IMR-90 (cell line): ENCODE results near the gene EMP1. TPM values are rescaled to one million over a fixed set of nuclear protein-coding genes. Genes with fewer than 3 reads are reported as not detected.

ENCODE experiments used
- ATAC-seq: fragments of 200-7000 bp; cut with Tn5 transposase; 2 replicates; pipeline ENCODE4 v1.9.1; 2020; ENCODE audit warnings: low read depth, mild to moderate bottlenecking, moderate library complexity
- BruUV-seq: library from RNA; stranded (reverse); fragments of 400-500 nt; replicated peaks from 2 replicates; lab custom pipeline; 2021; lab: Mats Ljungman, UMichigan
- CTCF ChIA-PET: fragments of 300-600 bp; formaldehyde crosslinking; extraction: SDS; loops from one replicate; lab custom pipeline; 2021; ENCODE audit warnings: antibody characterized with exemption; lab: Yijun Ruan, JAX
- POLR2A ChIA-PET: fragments of 300-600 bp; sonication (Branson Sonifier 250); formaldehyde crosslinking; loops from one replicate; lab custom pipeline; 2022; ENCODE audit warnings: antibody characterized with exemption; ENCODE audit not compliant: unreplicated experiment; lab: Charles Lee
- DNase-seq: peaks from one replicate; pipeline ENCODE4 v3.0.0; 2013
- H2AFZ ChIP-seq: replicated peaks from 2 replicates; pipeline ENCODE3; 2013; ENCODE audit warnings: low read length, mild to moderate bottlenecking; ENCODE audit not compliant: poor library complexity
- H2AK5ac ChIP-seq: 2 replicates; pipeline ENCODE4 v1.6.1; 2013; ENCODE audit warnings: low read depth, low read length, inconsistent platforms
- H2AK9ac ChIP-seq: replicated peaks from 2 replicates; pipeline ENCODE3; 2013; ENCODE audit warnings: mild to moderate bottlenecking, low read depth, low read length, moderate library complexity; ENCODE audit not compliant: poor library complexity
- H2BK120ac ChIP-seq: 2 replicates; pipeline ENCODE4 v1.6.1; 2013; ENCODE audit warnings: low read depth, low read length, inconsistent platforms
- H2BK15ac ChIP-seq: 3 replicates; pipeline ENCODE4 v1.6.1; 2013; ENCODE audit warnings: low read depth, low read length, inconsistent platforms
- H2BK20ac ChIP-seq: 2 replicates; pipeline ENCODE4 v1.6.1; 2013; ENCODE audit warnings: low read depth, mild to moderate bottlenecking, inconsistent platforms, low read length, moderate library complexity
- H2BK5ac ChIP-seq: 2 replicates; pipeline ENCODE4 v1.6.1; 2013; ENCODE audit warnings: mild to moderate bottlenecking, low read depth, low read length, inconsistent platforms; ENCODE audit not compliant: poor library complexity, severe bottlenecking
- H3K14ac ChIP-seq: replicated peaks from 2 replicates; pipeline ENCODE4 v1.6.1; 2013; ENCODE audit warnings: low read depth, low read length, inconsistent platforms
- H3K18ac ChIP-seq: 2 replicates; pipeline ENCODE4 v1.6.1; 2013; ENCODE audit warnings: low read depth, low read length, control low read depth
- H3K23ac ChIP-seq: 2 replicates; pipeline ENCODE4 v1.6.1; 2013; ENCODE audit warnings: low read depth, low read length, inconsistent platforms
- H3K27ac ChIP-seq: 2 replicates; pipeline ENCODE4 v1.5.1; 2013; ENCODE audit warnings: mild to moderate bottlenecking, control low read depth, low read length; ENCODE audit not compliant: insufficient read depth
- H3K27me3 ChIP-seq: 2 replicates; pipeline ENCODE4 v1.6.1; 2013; ENCODE audit warnings: low read length; ENCODE audit not compliant: control insufficient read depth, insufficient read depth
- H3K36me3 ChIP-seq: 2 replicates; pipeline ENCODE4 v1.6.1; 2013; ENCODE audit warnings: low read length, mixed read lengths; ENCODE audit not compliant: control insufficient read depth, insufficient read depth
- H3K4ac ChIP-seq: 2 replicates; pipeline ENCODE4 v1.6.1; 2013; ENCODE audit warnings: low read depth, low read length, inconsistent platforms
- H3K4me1 ChIP-seq: 2 replicates; pipeline ENCODE4 v1.6.1; 2013; ENCODE audit warnings: low read length, mixed read lengths; ENCODE audit not compliant: control insufficient read depth, insufficient read depth
- H3K4me2 ChIP-seq: 2 replicates; pipeline ENCODE4 v1.6.1; 2013; ENCODE audit warnings: low read depth, mild to moderate bottlenecking, control low read depth, low read length, moderate library complexity
- H3K4me3 ChIP-seq: 2 replicates; pipeline ENCODE4 v1.5.1; 2013; ENCODE audit warnings: low read depth, mild to moderate bottlenecking, control low read depth, low read length, moderate library complexity; ENCODE audit not compliant: insufficient read depth
- H3K56ac ChIP-seq: 2 replicates; pipeline ENCODE4 v1.6.1; 2013; ENCODE audit warnings: low read length, inconsistent platforms; ENCODE audit not compliant: insufficient read depth; ENCODE audit errors: extremely low read depth
- H3K79me1 ChIP-seq, 2 experiments: 2 replicates each; pipeline ENCODE4 v1.6.1; 2013; ENCODE audit warnings: low read length in 2 of 2, inconsistent platforms in 1 of 2, low read depth in 1 of 2
- H3K9ac ChIP-seq: 2 replicates; pipeline ENCODE4 v1.6.1; 2013; ENCODE audit warnings: low read depth, low read length, control low read depth
- H3K9me1 ChIP-seq: 2 replicates; pipeline ENCODE4 v1.6.1; 2013; ENCODE audit warnings: low read length, inconsistent platforms; ENCODE audit not compliant: insufficient read depth
- H3K9me3 ChIP-seq: 2 replicates; pipeline ENCODE4 v1.6.1; 2013; ENCODE audit warnings: low read length; ENCODE audit not compliant: control insufficient read depth, insufficient read depth
- H4K20me1 ChIP-seq: 2 replicates; pipeline ENCODE4 v1.6.1; 2013; ENCODE audit warnings: low read length, inconsistent platforms; ENCODE audit not compliant: insufficient read depth
- H4K5ac ChIP-seq: 2 replicates; pipeline ENCODE4 v1.6.1; 2013; ENCODE audit warnings: mild to moderate bottlenecking, low read depth, low read length, control low read depth
- H4K8ac ChIP-seq, 2 experiments: 2 replicates each; pipeline ENCODE4 v1.6.1; 2013; ENCODE audit warnings: low read depth in 2 of 2, low read length in 2 of 2, control low read depth in 1 of 2, inconsistent platforms in 1 of 2
- H4K91ac ChIP-seq: 2 replicates; pipeline ENCODE4 v1.6.1; 2013; ENCODE audit warnings: low read depth, low read length, inconsistent platforms; ENCODE audit not compliant: insufficient read depth
- WGBS, 2 experiments: methylation state at CpG; one replicate each; pipeline versions ENCODE4 v1.1.5 to v1.1.7; 2013; ENCODE audit warnings: missing lambda C conversion rate in 2 of 2; ENCODE audit not compliant: insufficient read length in 1 of 2; ENCODE audit errors: extremely low coverage in 2 of 2; 5-methylcytosine and 5-hydroxymethylcytosine counted together
- dilution Hi-C: fragments of 300-500 bp; cut with HindIII; formaldehyde crosslinking; loops from one replicate; pipeline ENCODE4 v1.14.3; 2018; ENCODE audit warnings: low sequenced_read_pairs; ENCODE audit not compliant: unreplicated experiment
- in situ Hi-C: fragments of 300-500 bp; cut with MboI; formaldehyde crosslinking; loops from 3 replicates; pipeline ENCODE4 v1.14.3; 2019; ENCODE audit warnings: low sequenced_read_pairs, inconsistent platforms, mixed read lengths
- intact Hi-C: fragments of 100-400 bp; cut with micrococcal nuclease; formaldehyde crosslinking; loops from 2 replicates; pipeline ENCODE4 v1.10.0; 2022
- polyA plus RNA-seq, 3 experiments: library from polyadenylated mRNA; depleted of rRNA; stranded (reverse); fragments of >200 nt; gene quantifications; 2 replicates each; pipeline ENCODE4 v1.2.3, GENCODE V29; 2012; ENCODE audit warnings: low replicate concordance in 1 of 3
- total RNA-seq: library from RNA; depleted of rRNA; stranded (reverse); fragments of >200 nt; gene quantifications from 2 replicates; pipeline ENCODE4 v1.2.3, GENCODE V29; 2012
- TF ChIP-seq, protein P1 (sequence below): conservative IDR thresholded peaks from 2 replicates; pipeline ENCODE4 v1.5.1; 2012; ENCODE audit warnings: mild to moderate bottlenecking, low read depth, low read length, improper control_type of control experiment

EMP1 gene
- total and polyA plus RNA-seq, 2 of the 4 experiments (the other 2 are of a cell fraction): 137 to 201 TPM

DNA sequence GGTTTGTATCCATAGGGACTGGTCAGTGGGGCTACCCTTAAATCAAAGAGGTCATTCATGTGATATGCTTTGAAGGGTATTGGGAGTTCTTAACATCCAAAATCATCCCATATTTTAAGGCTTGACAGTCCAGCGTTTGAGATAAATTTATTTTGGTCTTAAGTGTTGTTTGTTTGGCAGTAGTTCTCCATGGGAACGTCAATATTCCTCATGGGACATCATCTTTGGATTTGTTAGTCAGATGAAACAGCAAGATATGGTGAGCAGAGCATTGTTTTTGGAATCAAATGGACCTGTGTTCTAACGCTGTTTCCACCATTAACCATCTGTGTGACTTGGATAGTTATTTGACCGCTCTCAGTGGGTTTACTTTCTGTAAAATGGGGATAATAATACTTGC lies 47.1 kb upstream of the EMP1 start:
- Histone ChIP-seq H4K8ac (no peak overlapping the region), H3K9me3 (no peaks in the 10 kb centered on the region), H3K4me1 (peaks cover 9% of the 10 kb centered on the region), H3K4me3 (no peak overlapping the region), H3K14ac (no peak overlapping the region), H2BK15ac (no peak overlapping the region), H4K5ac (no peak overlapping the region), H3K56ac (no peak overlapping the region), H3K9me1 (no peaks in the 10 kb centered on the region), H3K4ac (no peak overlapping the region), H3K36me3 (no peaks in the 10 kb centered on the region), H3K79me1 (no peaks in the 10 kb centered on the region), H3K27ac (no peak overlapping the region), H3K4me2 (no peak overlapping the region), H3K9ac (no peak overlapping the region), H4K20me1 (no peaks in the 10 kb centered on the region), H3K27me3 (no peaks in the 10 kb centered on the region), H2BK120ac (no peak overlapping the region), H2BK5ac (no peak overlapping the region), H2BK20ac (no peak overlapping the region), H2AFZ (no peak overlapping the region), H4K91ac (no peak overlapping the region), H3K18ac (no peak overlapping the region), H2AK5ac (no peak overlapping the region), H3K23ac (no peak overlapping the region), H2AK9ac (no peak overlapping the region)
- BruUV-seq: no TSS peak
- intact Hi-C loops (no loop called here), dilution Hi-C loops (no loop called here), in situ Hi-C loops (no loop called here)
- CTCF ChIA-PET: no interaction called here
- WGBS, 2 experiments: no CpG with 5 or more reads among the region's 4 CpGs
- POLR2A ChIA-PET: no interaction called here
- TF ChIP-seq, protein P1, sequence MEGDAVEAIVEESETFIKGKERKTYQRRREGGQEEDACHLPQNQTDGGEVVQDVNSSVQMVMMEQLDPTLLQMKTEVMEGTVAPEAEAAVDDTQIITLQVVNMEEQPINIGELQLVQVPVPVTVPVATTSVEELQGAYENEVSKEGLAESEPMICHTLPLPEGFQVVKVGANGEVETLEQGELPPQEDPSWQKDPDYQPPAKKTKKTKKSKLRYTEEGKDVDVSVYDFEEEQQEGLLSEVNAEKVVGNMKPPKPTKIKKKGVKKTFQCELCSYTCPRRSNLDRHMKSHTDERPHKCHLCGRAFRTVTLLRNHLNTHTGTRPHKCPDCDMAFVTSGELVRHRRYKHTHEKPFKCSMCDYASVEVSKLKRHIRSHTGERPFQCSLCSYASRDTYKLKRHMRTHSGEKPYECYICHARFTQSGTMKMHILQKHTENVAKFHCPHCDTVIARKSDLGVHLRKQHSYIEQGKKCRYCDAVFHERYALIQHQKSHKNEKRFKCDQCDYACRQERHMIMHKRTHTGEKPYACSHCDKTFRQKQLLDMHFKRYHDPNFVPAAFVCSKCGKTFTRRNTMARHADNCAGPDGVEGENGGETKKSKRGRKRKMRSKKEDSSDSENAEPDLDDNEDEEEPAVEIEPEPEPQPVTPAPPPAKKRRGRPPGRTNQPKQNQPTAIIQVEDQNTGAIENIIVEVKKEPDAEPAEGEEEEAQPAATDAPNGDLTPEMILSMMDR: no peak
- ATAC-seq: no peak
- no peak for DNase-seq
